Nephron (organoid): ENCODE data around the gene ZEB1.
A peak's percentile ranks its signal among the peaks of the same experiment; 100 is the strongest.

Experiments used
- H3K27ac Mint-ChIP-seq, 3 experiments: 2 replicates each; pipeline ENCODE4 v1.8.0; 2020; ENCODE audit warnings: mixed read lengths in 3 of 3, mild to moderate bottlenecking in 2 of 3, moderate library complexity in 1 of 3
- H3K27me3 Mint-ChIP-seq: 2 replicates; pipeline ENCODE4 v1.8.0; 2021; ENCODE audit warnings: low read depth, mild to moderate bottlenecking, moderate library complexity, mixed read lengths
- H3K36me3 Mint-ChIP-seq: 2 replicates; pipeline ENCODE4 v1.8.0; 2020; ENCODE audit warnings: low read depth, mixed read lengths
- H3K4me1 Mint-ChIP-seq: 2 replicates; pipeline ENCODE4 v1.8.0; 2020; ENCODE audit warnings: mixed read lengths
- H3K4me3 Mint-ChIP-seq, 3 experiments: 2 replicates each; pipeline ENCODE4 v1.8.0; 2020; ENCODE audit warnings: mild to moderate bottlenecking in 3 of 3, mixed read lengths in 3 of 3, moderate library complexity in 2 of 3
- H3K9me3 Mint-ChIP-seq: 2 replicates; pipeline ENCODE4 v1.8.0; 2020; ENCODE audit warnings: mixed read lengths
- TF ChIP-seq, protein P1 (sequence below), 3 experiments: fragments of 200-600 bp; sonication (generic); IDR thresholded peaks; one replicate each; pipeline ENCODE4 v1.5.0; 2021; ENCODE audit warnings: antibody characterized with exemption in 3 of 3; ENCODE audit not compliant: unreplicated experiment in 3 of 3

ZEB1 gene

DNA sequence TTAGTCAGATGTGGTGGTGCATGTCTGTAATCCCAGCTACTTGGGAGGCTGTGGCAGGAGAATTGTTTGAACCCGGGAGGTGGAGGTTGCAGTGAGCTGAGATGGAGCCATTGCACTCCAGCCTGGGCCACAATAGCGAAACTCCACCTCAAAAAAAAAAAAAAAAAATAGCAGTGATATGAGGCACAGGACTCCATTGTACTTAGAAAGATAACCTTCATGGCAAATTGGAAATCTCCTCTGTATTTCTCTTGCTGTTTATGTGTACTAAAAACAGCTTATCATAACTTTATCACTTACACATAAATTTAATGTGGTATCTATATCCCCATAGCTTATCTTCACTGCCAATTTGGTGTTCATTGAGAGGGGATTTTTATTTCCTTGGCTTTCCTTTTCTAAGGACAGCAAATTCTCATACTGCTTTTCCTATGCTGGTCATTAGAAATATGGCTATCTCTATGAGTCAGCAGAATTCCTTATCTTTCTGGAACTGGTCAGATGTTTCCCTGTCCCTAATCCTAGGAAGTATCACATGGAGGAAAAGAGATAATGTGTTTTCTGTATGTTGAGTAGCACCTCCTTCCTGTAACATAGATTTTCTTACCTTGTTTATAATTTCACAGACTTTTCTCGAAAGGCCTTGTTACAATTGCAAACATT lies 40.6 kb upstream of the ZEB1 start:
- H3K27me3 Mint-ChIP-seq = no peaks in the 10 kb centered on the region
- H3K4me3 Mint-ChIP-seq = no peak overlapping the region
- peaks cover 19% of the 10 kb centered on the region for H3K4me1 Mint-ChIP-seq

DNA sequence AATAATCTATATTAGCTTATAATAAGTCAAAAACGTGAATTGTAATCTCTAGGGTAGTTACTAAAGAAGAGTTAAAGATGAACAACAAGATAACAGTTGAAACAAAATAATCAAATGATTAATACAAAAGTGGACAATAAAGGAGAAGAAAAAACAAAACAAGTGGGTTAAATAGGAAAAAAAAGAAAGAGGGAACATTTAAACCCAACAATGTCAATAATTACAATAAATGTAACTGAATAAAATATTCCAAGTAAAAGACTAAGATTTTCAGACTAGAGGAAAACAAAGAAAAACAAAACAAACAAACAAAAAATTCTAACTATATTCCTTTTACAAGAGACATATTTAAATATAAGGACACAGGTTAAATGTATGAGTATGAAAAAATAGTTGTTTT lies 38.0 kb upstream of the ZEB1 start:
- no peaks in the 10 kb centered on the region for H3K36me3 Mint-ChIP-seq
- H3K27me3 Mint-ChIP-seq = no peaks in the 10 kb centered on the region
- peaks cover 16% of the 10 kb centered on the region for H3K4me1 Mint-ChIP-seq
- TF ChIP-seq, protein P1, sequence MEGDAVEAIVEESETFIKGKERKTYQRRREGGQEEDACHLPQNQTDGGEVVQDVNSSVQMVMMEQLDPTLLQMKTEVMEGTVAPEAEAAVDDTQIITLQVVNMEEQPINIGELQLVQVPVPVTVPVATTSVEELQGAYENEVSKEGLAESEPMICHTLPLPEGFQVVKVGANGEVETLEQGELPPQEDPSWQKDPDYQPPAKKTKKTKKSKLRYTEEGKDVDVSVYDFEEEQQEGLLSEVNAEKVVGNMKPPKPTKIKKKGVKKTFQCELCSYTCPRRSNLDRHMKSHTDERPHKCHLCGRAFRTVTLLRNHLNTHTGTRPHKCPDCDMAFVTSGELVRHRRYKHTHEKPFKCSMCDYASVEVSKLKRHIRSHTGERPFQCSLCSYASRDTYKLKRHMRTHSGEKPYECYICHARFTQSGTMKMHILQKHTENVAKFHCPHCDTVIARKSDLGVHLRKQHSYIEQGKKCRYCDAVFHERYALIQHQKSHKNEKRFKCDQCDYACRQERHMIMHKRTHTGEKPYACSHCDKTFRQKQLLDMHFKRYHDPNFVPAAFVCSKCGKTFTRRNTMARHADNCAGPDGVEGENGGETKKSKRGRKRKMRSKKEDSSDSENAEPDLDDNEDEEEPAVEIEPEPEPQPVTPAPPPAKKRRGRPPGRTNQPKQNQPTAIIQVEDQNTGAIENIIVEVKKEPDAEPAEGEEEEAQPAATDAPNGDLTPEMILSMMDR (IDR thresholded peaks at IDR 0.05; ENCODE audit: unreplicated experiment in 3 of 3) = no peak
- H3K27ac Mint-ChIP-seq = no peak overlapping the region
- peaks cover 15% of the 10 kb centered on the region for H3K9me3 Mint-ChIP-seq
- no peak overlapping the region for H3K4me3 Mint-ChIP-seq

More for the DNA sequence above, 40.6 kb upstream of the ZEB1 start:
- Mint-ChIP-seq H3K9me3 (peaks cover 18% of the 10 kb centered on the region), H3K27ac (peak overlapping the region in 2 of 3 experiments; percentile 36 to 66), H3K36me3 (no peaks in the 10 kb centered on the region)
- TF ChIP-seq, protein P1 (IDR thresholded peaks at IDR 0.05; ENCODE audit: unreplicated experiment in 3 of 3) = no peak

DNA sequence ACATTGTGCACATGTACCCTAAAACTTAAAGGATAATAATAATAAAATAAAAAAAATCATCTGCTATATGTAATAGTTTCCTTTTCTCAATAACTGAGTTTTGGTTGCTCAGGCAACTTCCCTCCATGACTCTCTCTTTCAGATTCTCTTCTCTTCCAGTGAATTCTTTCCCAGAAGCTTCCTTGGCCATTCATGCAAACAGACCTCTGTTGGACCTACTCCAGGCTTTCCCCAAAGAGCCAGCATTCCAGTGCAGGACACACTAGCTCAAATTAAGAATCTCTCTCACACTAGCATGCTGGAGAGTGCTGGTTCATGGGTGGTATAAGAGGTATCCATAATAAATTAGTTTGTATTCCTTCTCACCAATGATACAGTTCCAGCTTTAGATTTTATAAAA lies 31.0 kb upstream of the ZEB1 start:
- H3K4me3 Mint-ChIP-seq = no peak overlapping the region
- no peaks in the 10 kb centered on the region for H3K4me1 Mint-ChIP-seq
- H3K27me3 Mint-ChIP-seq = no peaks in the 10 kb centered on the region
- no peaks in the 10 kb centered on the region for H3K36me3 Mint-ChIP-seq
- H3K9me3 Mint-ChIP-seq = peaks cover 4% of the 10 kb centered on the region
- no peak overlapping the region for H3K27ac Mint-ChIP-seq
- TF ChIP-seq, protein P1 (IDR thresholded peaks at IDR 0.05; ENCODE audit: unreplicated experiment in 3 of 3) = no peak

DNA sequence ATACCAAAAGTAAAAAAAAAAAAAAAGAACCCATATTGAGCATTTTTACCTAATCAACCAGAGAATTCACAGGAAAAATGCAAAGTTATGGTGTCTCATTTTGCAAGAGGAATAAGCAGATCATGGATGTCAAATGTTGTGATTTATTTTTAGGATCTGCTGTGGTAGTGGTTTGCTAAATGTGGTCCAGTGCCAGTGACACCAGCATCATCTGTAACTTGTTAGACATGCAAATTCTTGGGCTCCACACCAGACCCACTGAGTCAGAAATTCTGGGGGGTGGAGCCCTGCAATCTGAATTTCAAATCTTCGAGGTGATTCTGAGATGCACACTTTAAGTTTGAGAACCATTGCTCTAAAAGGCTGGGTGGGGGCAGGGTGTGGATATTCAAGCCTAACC lies 30.1 kb upstream of the ZEB1 start:
- no peaks in the 10 kb centered on the region for H3K27me3 Mint-ChIP-seq
- H3K4me3 Mint-ChIP-seq = no peak overlapping the region
- no peak overlapping the region for H3K27ac Mint-ChIP-seq
- no peaks in the 10 kb centered on the region for H3K4me1 Mint-ChIP-seq
- TF ChIP-seq, protein P1 (IDR thresholded peaks at IDR 0.05; ENCODE audit: unreplicated experiment in 3 of 3) = no peak
- H3K9me3 Mint-ChIP-seq = peaks cover 2% of the 10 kb centered on the region
- H3K36me3 Mint-ChIP-seq = no peaks in the 10 kb centered on the region

DNA sequence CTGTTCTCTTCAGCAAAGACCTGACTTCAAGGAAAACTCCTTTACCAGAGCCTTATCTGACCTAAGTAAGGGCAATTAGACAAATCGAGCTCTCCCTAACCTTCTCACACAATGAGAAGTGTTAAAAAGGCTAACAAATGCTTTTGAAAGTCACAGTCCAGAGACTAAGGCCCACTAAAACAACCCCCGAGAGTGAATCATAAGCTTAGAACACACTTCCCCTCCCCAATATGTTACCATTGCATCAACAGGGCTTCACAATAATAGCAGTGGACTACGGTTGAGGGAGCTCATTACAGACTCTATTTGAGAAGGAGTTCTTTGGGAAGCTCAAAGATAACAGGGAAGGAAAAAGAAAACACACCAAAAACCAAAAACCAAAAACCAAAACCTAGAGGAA lies 28.6 kb upstream of the ZEB1 start:
- Mint-ChIP-seq H3K27ac (no peak overlapping the region), H3K4me3 (no peak overlapping the region), H3K27me3 (no peaks in the 10 kb centered on the region), H3K4me1 (no peaks in the 10 kb centered on the region), H3K36me3 (no peaks in the 10 kb centered on the region), H3K9me3 (peaks cover 2% of the 10 kb centered on the region)
- TF ChIP-seq, protein P1 (IDR thresholded peaks at IDR 0.05; ENCODE audit: unreplicated experiment in 3 of 3) = no peak

DNA sequence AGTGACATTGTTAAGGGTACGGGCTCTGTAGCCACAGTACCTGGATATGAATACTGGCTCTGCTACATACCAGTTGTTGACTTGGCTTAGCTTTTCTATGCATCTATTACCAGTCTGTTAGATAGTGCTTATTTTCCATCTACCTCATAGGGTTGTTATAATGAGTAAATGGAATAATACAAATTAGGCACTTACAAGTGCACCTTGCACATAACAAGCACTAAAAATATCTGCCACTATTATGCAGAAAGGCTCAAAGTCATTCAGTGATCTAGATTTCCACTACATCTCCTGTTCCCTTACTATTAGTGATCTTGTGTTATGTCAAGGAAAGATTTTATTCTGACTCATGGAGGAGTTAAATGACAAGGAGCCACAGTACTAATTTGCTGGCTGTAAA lies 27.9 kb upstream of the ZEB1 start:
- Mint-ChIP-seq H3K36me3 (no peaks in the 10 kb centered on the region), H3K9me3 (peaks cover 2% of the 10 kb centered on the region), H3K27me3 (no peaks in the 10 kb centered on the region), H3K4me3 (no peak overlapping the region), H3K27ac (no peak overlapping the region), H3K4me1 (no peaks in the 10 kb centered on the region)
- TF ChIP-seq, protein P1 (IDR thresholded peaks at IDR 0.05; ENCODE audit: unreplicated experiment in 3 of 3) = no peak
